Stimulated activated CD4-positive, alpha-beta T cell treated with anti-CD3 and anti-CD28 coated beads, Interleukin-15, amount 100 ng/mL, for 48 hours (primary cell): ENCODE results near the gene RELL2.
A peak's percentile ranks its signal among the peaks of the same experiment; 100 is the strongest.

ENCODE experiments used
- DNase-seq, 2 donors: peaks; one replicate each; pipeline ENCODE4 v3.0.0-alpha.2; 2020; ENCODE audit warnings: low read depth in 2 of 2

The RELL2 gene

DNA sequence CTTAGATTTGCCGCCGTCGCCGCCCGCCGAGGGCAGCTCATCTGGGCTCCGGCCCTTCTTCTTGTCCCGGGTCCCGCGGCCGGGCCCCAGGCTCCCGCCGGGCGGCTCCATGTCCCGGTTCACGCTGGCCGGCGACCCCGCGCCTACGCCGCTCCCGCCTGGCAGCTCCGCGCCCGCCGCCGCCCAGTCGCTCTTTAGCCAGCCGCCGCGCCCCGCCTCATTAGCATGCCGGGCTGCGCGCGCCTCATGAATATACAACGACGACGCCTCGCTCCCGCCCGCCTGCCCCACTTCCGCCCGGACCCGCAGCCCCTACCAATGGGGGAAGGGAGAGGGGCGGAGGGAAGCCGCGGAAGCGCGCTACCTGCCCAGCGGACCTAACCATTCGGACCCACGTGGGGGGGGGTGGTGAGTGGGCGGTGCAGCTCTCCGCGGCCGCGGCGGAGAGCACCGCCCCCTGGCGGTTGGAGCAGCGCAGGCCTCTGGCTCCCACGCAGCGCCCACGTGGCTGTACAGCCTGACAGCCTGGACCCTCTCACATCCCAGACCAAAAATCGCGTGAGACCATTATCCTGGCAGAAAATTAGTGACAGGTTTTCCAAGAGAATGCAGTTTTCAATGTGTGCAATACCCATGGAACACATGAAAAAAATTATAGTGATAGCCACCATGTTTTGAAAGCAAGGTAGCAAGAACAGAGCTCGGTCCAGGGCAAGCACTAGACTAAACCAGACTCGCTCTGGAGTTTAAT lies 17.8 kb upstream of the RELL2 start, which contains the start of gene DIAPH1:
Gene DIAPH1 (minus strand): TSS at position 197 of the 751 bp plus-strand sequence. CDS start 86 bp downstream, at position 111.
- DNase-seq, result peak; percentile 97 to 99

DNA sequence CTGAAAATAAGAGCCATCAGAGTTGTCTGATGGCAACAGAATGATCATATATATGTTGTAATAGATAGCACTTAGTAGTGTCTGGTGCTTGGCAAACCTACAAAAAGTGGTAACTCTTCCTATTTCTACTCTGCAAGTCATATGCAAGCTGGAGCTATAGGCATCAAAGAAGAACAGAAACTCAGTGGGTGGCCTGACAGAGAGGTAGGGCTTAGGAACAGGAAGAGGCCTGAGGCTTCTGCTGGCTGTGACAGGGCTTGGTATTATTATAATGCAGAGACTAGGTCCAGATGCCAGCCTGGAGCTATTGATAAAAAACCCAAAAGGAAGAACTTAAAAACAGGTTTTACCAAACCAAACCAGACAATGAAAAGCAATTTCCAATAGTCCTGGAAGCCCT lies 13.6 kb upstream of the RELL2 start:
- DNase-seq, result no peak

DNA sequence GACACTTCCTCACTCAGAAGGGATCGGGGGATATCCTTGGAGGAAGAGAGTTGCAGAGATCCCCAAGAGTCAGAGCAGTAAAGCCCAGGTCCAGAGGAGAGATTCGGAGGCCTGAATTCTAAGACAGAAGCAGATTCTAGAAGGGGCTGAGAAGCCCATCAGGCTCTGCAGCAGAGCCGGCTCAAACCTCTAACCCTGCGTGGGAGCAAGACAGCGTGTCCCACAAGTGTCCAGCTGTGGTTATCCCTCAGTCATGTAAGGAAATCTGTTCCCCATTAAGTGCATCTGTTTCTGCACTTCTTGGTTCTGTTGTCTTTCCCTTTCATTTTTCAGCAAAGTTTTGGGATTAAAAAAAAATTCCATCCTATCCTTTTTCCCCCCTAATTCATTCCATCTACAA lies 13.2 kb upstream of the RELL2 start:
- DNase-seq, result no peak

DNA sequence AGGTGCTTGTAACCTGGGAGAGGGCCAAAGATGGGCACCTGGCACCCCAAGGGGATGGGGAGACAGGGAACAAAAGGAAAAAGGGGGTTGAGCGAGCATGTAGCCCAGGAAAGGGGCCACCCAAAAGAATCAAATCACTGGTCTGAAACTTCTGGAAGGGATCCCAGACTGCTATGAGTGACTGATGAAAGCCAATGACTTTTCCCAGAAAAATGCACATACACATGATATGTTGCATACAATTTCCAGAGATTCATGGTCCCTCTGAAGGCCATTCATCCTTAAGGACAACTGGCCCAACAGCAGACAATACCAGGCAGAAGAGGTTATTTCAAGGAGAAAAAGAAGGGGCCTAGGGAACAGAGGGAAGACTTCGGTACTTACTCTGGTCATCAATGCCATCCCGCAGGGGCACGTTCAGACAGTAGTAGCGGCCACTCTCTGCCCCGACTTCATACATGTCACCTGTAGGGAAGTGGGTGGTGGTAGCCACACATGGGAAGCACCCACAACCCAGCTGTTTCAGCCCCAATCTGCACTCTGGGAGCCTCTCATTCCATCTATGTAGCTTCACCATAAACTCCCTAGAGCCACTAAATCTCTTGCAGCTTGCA lies 8.5 kb upstream of the RELL2 start:
- DNase-seq, result no peak

DNA sequence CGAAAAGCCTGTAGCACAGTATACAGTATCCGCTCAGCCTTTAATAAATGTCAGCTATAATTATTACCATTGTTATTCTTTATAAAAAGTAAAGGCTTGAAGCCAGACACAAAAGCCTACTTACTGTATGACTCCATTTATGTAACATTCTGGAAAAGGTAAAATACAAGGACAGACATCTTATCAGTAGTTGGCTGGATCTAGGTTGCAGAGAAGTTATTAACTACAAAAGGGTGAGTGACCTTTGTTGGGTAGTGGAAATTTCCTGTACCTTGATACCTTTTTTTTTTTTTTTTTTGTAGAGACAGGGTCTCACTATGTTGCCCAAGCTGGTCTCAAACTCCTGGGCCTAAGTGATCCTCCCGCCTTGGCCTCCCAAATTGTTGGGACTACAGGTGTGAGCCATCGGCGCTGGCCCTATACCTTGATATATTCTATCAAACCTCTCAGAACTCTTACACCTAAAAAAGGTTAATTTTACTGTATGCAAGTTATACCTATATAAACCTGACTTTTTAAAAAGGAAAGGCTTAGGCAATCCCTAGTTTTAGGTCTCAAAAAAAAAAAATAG lies 6.1 kb upstream of the RELL2 start:
- no peak for DNase-seq

DNA sequence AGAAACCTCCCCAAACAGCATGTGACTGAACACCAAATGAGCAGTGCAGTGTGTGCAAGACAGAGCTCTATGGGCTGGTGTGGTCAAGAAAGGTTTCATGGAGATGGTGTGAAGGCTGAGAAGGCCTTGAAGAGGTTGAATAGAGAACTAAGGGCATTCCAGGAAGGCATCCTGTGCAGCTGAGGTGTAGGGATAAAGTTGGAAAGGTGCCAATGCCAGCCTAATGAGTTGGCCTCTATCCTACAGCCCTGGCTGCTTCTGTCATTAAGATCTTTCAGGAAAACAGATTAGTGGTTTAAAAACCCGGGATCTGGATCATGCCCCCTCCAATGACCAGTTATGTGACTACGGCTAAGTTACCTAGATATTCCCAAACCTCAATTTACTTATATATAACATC lies 4.1 kb upstream of the RELL2 start:
- DNase-seq, result no peak

DNA sequence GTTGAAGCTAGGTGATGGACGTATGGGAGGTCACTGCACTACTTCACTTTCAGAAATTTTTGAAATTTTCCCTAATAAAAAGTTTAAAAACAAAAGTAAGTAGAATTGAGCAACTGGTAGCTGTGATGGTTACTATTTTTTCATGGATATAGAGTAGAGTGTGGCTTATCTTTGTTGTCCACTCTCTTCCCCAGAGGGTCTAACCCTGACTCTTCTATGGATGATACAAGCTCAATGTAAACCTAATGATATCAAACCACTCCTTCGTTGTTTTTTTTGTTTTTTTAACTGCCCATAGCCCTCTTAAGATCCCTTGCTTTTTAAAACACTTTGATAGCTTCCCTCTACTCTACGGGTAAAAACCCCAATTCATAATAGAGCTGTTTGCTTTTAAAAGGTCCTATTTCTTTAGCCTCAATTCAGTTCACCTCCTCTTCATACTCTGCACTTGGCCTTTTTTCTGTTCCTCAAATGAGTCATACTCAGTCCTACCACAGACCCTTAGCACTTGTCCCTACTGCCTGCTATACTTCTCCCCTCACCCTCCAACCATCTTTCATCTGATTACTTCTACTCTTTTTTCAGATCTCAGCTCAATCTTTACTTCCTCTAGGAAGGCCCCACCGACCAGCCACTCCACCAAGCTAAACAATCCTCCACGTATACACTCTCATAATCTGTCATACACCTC lies 2.8 kb upstream of the RELL2 start:
- DNase-seq, result no peak

DNA sequence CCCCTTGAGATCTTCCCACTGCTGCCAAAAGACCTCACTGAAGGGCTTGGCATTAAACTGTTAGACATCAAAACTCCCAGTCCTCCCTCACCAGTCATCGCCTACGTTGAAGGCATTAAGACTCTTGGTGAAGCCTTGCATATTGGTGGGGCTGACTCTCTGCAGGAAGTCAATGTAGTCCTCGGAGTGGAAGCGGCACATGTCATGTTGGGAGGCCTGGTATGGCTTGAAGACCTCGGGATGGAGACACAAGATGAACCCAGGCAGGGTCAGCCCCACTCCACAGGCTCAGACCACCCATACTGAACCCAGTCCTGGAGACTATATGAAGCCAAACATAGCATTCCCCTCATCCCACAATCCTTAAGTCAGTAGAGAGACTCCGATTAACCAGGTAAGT lies 2.1 kb upstream of the RELL2 start:
- DNase-seq, result no peak

DNA sequence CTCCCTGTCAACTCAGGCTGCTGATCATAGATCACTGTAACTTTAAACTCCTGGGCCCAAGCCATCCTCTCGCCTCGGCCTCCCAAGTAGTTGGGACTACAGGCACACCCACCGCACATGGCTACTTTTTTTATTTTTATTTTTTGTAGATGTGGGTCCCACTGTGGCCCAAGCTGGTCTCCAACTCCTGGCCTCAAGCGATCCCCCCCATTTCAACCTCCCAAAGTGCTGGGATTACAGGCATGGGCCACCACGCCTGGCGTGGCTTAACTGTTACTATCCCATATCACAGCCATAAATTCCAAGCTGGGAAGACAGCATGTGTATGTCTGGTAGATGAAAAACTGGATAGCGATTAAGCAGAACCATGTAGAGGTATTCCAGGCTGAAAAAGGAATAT lies 1.2 kb upstream of the RELL2 start:
- DNase-seq, result no peak

DNA sequence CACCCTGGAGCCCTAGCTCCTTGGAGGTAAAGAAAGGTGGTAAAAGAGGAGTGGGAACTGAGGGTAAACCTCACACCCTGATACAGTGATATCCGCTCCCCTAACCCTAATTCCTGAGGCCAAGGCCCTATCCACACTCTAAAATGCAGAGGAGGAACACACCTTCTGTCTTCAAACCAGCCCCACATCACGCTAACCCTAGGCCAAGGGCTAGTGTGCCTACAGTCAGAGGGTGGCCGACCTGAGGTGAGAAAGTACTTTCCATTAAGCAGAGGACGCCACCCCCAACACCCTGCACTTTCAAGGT lies 738 bp upstream of the RELL2 start:
- no peak for DNase-seq

DNA sequence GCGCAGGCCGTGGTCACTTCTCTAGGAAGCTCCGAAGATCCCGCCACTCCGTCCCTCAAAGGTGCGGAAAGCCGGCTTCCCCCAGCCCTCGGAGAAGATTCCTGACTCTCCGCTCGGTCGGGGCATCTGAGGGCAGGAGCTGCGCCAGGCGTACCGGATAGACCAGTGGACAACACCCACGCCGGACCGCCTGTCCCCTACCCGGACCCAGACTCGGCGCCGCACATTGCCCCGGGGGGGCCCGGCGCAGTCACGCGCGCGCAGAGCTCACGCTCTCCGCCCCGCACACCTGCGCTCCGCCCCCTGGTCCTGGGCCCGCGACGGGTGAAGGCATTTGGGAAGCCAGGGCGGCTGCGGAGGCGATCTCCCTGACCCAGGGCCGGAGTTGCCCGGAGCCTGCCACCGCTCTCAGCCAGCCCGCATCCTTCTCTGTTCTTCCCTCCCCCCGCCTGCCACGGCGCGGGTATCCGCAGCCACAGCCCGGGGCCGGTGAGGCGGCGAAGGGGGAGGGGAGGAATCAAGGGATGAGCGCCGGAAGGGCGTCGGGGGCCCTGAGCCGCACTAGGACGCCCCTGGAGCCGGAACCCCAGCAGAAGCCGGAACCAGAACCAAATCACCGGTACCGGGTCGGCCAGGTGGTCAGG lies 448 bp downstream of the RELL2 start:
- peak in 1 of 2 donors; percentile 43 for DNase-seq

DNA sequence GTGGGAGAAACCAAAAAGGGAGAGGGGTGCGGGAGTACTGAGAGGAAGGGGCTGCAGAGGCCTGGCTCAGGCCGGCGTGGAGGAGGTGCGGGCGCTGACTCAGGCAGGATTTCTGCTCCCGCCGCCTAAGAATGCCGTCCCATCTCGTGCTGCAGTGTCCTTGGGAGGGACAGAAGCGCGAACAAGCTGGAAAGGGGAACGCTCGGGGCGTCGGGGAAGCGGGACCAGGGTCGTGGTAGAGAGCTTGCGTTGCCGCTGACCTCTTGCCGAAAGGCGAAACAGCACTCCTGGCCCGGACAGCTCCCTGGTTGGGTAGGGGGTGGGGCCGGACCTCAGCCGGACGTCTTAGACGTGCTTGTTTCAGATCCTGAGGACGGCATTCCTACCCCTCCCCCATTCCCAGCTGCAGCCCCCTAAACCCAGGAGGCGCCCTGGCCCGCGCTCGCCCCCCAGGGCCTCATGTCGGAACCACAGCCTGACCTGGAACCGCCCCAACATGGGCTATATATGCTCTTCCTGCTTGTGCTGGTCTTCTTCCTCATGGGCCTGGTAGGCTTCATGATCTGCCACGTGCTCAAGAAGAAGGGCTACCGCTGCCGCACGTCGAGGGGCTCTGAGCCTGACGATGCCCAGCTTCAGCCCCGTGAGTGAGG lies 1.1 kb downstream of the RELL2 start:
- no peak for DNase-seq

DNA sequence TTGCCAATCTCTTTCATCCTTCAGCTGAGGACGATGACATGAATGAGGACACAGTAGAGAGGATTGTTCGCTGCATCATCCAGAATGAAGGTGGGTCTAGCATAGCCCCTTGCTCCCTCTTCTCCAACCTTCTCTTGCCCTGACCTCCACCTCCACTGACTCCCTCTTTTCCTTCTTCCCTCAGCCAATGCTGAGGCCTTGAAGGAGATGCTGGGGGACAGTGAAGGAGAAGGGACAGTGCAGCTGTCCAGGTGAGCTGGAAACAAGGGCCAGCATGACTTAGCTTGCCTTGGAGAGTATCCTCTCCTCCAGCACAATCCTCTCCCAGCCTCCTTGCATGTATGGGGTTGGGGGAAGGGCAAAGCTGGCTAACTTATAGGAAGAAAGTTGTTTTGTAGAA lies 2.0 kb downstream of the RELL2 start:
- DNase-seq, result no peak

DNA sequence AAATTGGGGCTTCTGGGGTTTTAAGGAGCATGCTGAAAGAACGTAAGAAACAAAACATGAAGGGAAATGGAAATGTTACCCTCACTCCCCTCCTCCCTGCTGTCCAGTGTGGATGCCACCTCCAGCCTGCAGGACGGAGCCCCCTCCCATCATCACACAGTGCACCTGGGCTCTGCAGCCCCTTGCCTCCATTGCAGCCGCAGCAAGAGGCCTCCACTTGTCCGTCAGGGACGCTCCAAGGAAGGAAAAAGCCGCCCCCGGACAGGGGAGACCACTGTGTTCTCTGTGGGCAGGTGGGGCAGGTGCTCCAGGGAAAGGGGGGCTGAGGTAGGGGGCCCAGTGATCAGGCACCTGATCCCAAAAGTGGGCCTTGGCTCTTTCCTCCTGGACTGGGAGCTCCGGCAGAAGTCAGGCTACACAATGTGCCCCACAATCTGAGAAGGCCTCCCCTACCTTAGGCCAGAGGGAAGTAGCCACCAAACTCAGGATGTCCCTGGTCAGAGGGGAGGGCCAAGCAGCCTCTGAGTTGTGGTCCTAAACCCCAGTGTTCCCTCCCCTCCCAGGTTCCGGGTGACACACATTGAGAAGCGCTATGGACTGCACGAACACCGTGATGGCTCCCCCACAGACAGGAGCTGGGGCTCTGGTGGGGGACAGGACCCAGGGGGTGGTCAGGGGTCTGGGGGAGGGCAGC lies 2.7 kb downstream of the RELL2 start:
- no peak for DNase-seq

DNA sequence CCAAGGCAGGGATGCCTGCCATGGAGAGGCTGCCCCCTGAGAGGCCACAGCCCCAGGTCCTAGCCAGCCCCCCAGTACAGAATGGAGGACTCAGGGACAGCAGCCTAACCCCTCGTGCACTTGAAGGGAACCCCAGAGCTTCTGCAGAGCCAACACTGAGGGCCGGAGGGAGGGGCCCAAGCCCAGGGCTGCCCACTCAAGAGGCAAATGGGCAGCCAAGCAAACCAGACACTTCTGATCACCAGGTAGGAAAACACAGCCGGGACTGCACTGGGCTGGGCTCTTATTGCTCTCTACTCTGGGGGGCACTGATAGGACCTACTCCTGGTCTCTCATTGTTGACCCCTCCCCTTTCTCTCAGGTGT lies 3.2 kb downstream of the RELL2 start:
- DNase-seq, result no peak

DNA sequence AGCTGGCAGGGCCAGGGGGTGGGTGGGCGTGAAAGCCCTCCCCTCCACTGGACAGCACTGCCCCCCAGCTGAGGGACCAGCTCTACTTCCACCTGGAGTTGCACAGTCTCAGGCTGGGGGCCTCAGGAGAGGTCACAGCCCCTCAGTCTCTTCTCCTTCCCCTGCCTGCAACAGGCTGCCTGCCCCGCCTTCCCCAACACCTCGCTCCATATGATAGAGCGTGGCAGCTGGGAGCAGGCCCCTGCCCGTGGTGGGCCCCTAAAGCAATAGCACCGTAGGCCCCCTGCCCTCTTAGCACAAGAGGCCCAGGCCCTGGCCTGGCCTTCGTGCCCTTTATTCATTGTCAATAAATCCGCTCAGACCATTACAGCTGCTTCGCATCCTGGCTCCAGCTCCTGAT lies 3.9 kb downstream of the RELL2 start:
- DNase-seq, result no peak

DNA sequence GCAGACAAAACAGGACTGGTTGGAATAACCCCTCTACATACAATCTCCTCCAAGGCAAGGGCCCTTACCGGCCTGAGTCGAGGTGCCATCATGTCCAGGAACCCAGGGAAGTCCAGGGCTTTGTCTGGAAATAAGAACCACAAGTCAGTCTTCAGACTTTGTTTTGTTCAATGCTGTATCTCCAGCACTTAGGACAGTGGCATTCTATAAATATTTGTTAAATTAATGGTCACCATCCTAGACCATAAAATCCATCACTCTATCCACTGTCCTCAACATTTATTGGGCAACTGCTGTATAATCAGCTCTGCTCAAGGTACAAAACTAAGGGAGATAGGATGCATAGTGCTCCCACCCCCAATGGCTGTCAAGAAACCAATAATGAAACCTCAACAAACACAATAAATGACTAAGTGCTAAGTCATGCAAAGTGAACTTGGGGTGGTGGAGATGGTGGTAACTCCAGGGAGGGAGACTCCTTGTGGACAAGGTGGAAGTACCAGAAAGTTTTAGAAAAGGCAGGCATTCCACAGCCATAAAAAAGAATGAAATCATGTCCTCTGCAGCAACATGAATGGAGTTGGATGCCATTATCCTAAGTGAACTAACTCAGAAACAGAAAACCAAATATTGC lies 5.0 kb downstream of the RELL2 start:
- no peak for DNase-seq

DNA sequence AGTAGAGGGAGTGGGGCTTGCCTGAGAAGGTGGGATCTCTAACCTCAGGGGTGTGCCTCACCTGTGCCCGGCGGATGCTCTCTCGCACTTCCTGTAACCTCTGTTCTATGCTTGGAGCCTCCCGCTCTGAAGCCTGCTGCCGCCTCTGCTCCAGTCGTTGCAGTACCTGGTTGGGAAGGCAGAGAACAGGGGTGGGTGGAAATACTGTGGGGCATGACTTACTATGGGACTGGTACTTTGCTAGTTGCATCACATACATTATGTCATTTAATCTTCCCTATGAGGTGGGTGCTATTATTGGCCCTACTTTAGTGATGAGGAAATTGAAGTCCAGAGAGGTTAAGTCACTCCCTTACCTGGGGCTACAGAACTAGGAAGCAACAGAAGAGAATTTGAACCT lies 9.2 kb downstream of the RELL2 start:
- DNase-seq, result no peak

DNA sequence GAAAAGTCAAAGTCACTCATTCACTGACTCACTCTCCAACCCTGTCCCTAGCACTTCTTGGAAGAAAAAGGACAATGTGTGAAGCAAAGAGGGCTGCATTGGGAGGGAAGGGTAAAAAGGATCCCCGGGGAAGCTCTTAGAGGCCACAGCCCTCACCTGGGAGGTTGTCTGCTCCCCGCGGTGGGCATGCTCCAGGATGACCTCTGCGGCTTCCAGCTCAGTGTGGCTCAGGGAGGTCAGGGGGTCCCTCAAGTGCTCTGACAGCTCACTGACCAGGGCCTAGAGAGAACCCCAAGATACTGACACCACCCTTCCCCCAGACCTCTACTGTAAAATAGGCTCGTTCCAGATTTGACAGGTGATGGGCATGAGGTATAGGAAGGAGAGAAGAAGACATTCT lies 10.4 kb downstream of the RELL2 start:
- no peak for DNase-seq

DNA sequence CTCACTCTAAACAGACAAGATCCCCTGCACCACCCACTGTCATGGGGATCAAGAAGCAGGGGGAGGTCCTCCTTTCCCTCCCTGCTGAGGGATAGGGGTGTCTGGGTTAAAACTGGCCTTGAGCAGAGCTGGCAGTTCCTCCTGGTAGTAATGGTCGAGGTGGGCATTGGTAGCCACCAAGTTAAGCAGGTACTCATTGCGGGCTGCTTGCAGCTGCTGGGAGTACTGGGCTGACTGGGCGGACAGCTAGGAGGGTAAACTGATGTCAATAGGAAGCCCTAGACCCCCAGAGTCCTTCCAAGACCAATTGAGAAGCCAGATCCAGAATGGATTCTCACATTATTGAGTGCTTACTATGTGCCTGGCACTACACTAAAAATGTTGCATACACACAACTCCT lies 11.1 kb downstream of the RELL2 start:
- no peak for DNase-seq
